ENCODE measurements around the gene CTSS. TPM values are rescaled to one million over a fixed set of nuclear protein-coding genes. Genes with fewer than 3 reads are reported as not detected.
"Not testable (repeated sequence)": the region's sequence is repeated elsewhere in the genome, so short reads cannot be mapped to it uniquely, and the experiment has no call there.

The CTSS gene
- total RNA-seq, 1 donor from 2014 or later = 12.2 TPM

- no peak for DNase-seq (ENCODE audit: low read depth)
- no peak for TF ChIP-seq CTCF (IDR thresholded peaks at IDR 0.05; ENCODE audit: insufficient read depth, low read length, poor library complexity, severe bottlenecking)
- Histone ChIP-seq H3K27me3 (ENCODE audit: control insufficient read depth, insufficient read depth, low read length) (no peaks in the 10 kb centered on the region), H3K36me3 (ENCODE audit: control insufficient read depth, insufficient read depth, low read length) (no peaks in the 10 kb centered on the region), H3K4me3 (ENCODE audit: low read depth, low read length) (no peak overlapping the region)
These were observed 9.7 kb upstream of the CTSS start for GRCh38 chr1:150775276-150775675.

- H3K4me3 ChIP-seq (ENCODE audit: low read depth, low read length) = no peak overlapping the region
- no peaks in the 10 kb centered on the region for H3K36me3 ChIP-seq (ENCODE audit: control insufficient read depth, insufficient read depth, low read length)
- H3K27me3 ChIP-seq (ENCODE audit: control insufficient read depth, insufficient read depth, low read length) = no peaks in the 10 kb centered on the region
- TF ChIP-seq CTCF (IDR thresholded peaks at IDR 0.05; ENCODE audit: insufficient read depth, low read length, poor library complexity, severe bottlenecking) = no peak
- DNase-seq (ENCODE audit: low read depth) = no peak
These were observed 6.7 kb upstream of the CTSS start for GRCh38 chr1:150772326-150772725.

- H3K4me3 ChIP-seq (ENCODE audit: low read depth, low read length) = not testable (repeated sequence)
These were observed 2.1 kb upstream of the CTSS start for GRCh38 chr1:150767704-150768103.

GRCh38 chr1:150765977-150766301, 361 bp upstream of the CTSS start:
- not testable (repeated sequence) for DNase-seq (ENCODE audit: low read depth); H3K4me3 ChIP-seq (ENCODE audit: low read depth, low read length)

More at GRCh38 chr1:150767704-150768103, 2.1 kb upstream of the CTSS start:
- not testable (repeated sequence) for DNase-seq (ENCODE audit: low read depth); H3K36me3 ChIP-seq (ENCODE audit: control insufficient read depth, insufficient read depth, low read length); H3K27me3 ChIP-seq (ENCODE audit: control insufficient read depth, insufficient read depth, low read length)

GRCh38 chr1:150764617-150765101, 919 bp downstream of the CTSS start:
- Histone ChIP-seq H3K36me3 (ENCODE audit: control insufficient read depth, insufficient read depth, low read length) (no peaks in the 10 kb centered on the region), H3K27me3 (ENCODE audit: control insufficient read depth, insufficient read depth, low read length) (no peaks in the 10 kb centered on the region), H3K4me3 (ENCODE audit: low read depth, low read length) (no peak overlapping the region)
- DNase-seq (ENCODE audit: low read depth) = peak; percentile 56
- TF ChIP-seq CTCF (IDR thresholded peaks at IDR 0.05; ENCODE audit: insufficient read depth, low read length, poor library complexity, severe bottlenecking) = no peak

More at GRCh38 chr1:150765977-150766301, 361 bp upstream of the CTSS start:
- not testable (repeated sequence) for H3K36me3 ChIP-seq (ENCODE audit: control insufficient read depth, insufficient read depth, low read length); H3K27me3 ChIP-seq (ENCODE audit: control insufficient read depth, insufficient read depth, low read length)

- H3K4me3 ChIP-seq (ENCODE audit: low read depth, low read length) = no peak overlapping the region
- H3K36me3 ChIP-seq (ENCODE audit: control insufficient read depth, insufficient read depth, low read length) = no peaks in the 10 kb centered on the region
- TF ChIP-seq CTCF (IDR thresholded peaks at IDR 0.05; ENCODE audit: insufficient read depth, low read length, poor library complexity, severe bottlenecking) = no peak
- no peaks in the 10 kb centered on the region for H3K27me3 ChIP-seq (ENCODE audit: control insufficient read depth, insufficient read depth, low read length)
- no peak for DNase-seq (ENCODE audit: low read depth)
These were observed 2.6 kb downstream of the CTSS start for GRCh38 chr1:150763018-150763417.

- Histone ChIP-seq H3K36me3 (ENCODE audit: control insufficient read depth, insufficient read depth, low read length) (no peaks in the 10 kb centered on the region), H3K27me3 (ENCODE audit: control insufficient read depth, insufficient read depth, low read length) (no peaks in the 10 kb centered on the region), H3K4me3 (ENCODE audit: low read depth, low read length) (no peak overlapping the region)
- no peak for TF ChIP-seq CTCF (IDR thresholded peaks at IDR 0.05; ENCODE audit: insufficient read depth, low read length, poor library complexity, severe bottlenecking)
- DNase-seq (ENCODE audit: low read depth) = no peak
These were observed 3.0 kb downstream of the CTSS start for GRCh38 chr1:150762552-150762951.

Measured in kidney epithelial cell (primary cell).